Upper lobe of left lung (tissue), 6 donors: ENCODE results near the gene PRKCE. TPM values are rescaled to one million over a fixed set of nuclear protein-coding genes. Genes with fewer than 3 reads are reported as not detected.

Experiments
- ATAC-seq, 2 donors: fragments of 200-7000 bp; cut with Tn5 transposase; one replicate each; pipeline ENCODE4 v1.9.1; 2022; ENCODE audit warnings: mild to moderate bottlenecking in 2 of 2, moderate library complexity in 2 of 2; ENCODE audit not compliant: low FRiP score in 2 of 2
- DNase-seq, 2 donors: peaks; one replicate each; pipeline ENCODE4 v3.0.0-alpha.2; 2019 to 2020
- H3K27ac ChIP-seq, 4 donors: fragments of 200-600 bp; sonication (generic); one replicate each; pipeline ENCODE4 v1.5.1; 2016 to 2019
- H3K27me3 ChIP-seq, 4 donors: fragments of 200-600 bp; sonication (generic); one replicate each; pipeline ENCODE4 v1.5.1; 2017 to 2019
- H3K36me3 ChIP-seq, 4 donors: fragments of 200-600 bp; sonication (generic); one replicate each; pipeline ENCODE4 v1.5.1; 2016 to 2019
- H3K4me1 ChIP-seq, 4 donors: fragments of 200-600 bp; sonication (generic); one replicate each; pipeline ENCODE4 v1.5.1; 2018 to 2019
- H3K4me3 ChIP-seq, 4 donors: fragments of 200-600 bp; sonication (generic); one replicate each; pipeline ENCODE4 v1.5.1; 2017 to 2019; ENCODE audit warnings: mild to moderate bottlenecking in 2 of 4, moderate library complexity in 1 of 4
- H3K9me3 ChIP-seq, 4 donors: fragments of 200-600 bp; sonication (generic); one replicate each; pipeline ENCODE4 v1.5.1; 2018 to 2019
- CTCF ChIP-seq, 6 experiments: fragments of 450-650 bp in 4 of 6; fragments of 200-600 bp in 2 of 6; sonication (generic) in 2 of 6; IDR thresholded peaks; one replicate each; pipeline ENCODE4 v1.5.1; 2016 to 2019; ENCODE audit warnings: antibody characterized with exemption in 6 of 6
- EP300 ChIP-seq, 4 donors: sonication (generic); formaldehyde crosslinking; IDR thresholded peaks; one replicate each; pipeline ENCODE4 v1.5.1; 2017; ENCODE audit warnings: antibody characterized with exemption in 4 of 4, control low read depth in 2 of 4
- POLR2A ChIP-seq, 4 donors: fragments of 450-650 bp; IDR thresholded peaks; one replicate each; pipeline ENCODE4 v1.5.1; 2016 to 2017; ENCODE audit warnings: antibody characterized with exemption in 4 of 4, mild to moderate bottlenecking in 2 of 4
- POLR2AphosphoS5 ChIP-seq, 2 donors: sonication (generic); formaldehyde crosslinking; IDR thresholded peaks; one replicate each; pipeline ENCODE4 v1.5.1; 2017; ENCODE audit warnings: antibody characterized with exemption in 2 of 2
- WGBS, 2 donors: methylation state at CpG; one replicate each; pipeline ENCODE4 v1.1.5; 2017 to 2018; 5-methylcytosine and 5-hydroxymethylcytosine counted together
- total RNA-seq, 6 donors: library from RNA; depleted of rRNA in 4 of 6; stranded (reverse); fragments of >200 nt in 4 of 6; gene quantifications; one replicate each; pipeline versions ENCODE4 v1.1.0 to v1.2.1, GENCODE V29; 2016 to 2021
- donor health status: DM: no; HTN: no; CAD: no; lungs with moderate emphysema.
- donor health status: DM: no; HTN: yes; CAD: no; lungs with severe emphysema.

Gene PRKCE
- total RNA-seq, 6 donors from 2014 or later: 54.9 to 124 (median 75.6) TPM

GRCh38 chr2:46143429-46144132 is 492.1 kb downstream of the PRKCE start:
- Histone ChIP-seq H3K9me3 (no peaks in the 10 kb centered on the region), H3K4me3 (no peak overlapping the region), H3K36me3 (peaks cover 0 to 42% (median 8%) of the 10 kb centered on the region in 4 donors), H3K27ac (peak overlapping the region in 3 of 4 donors; percentile 3 to 55 (median 32)), H3K27me3 (no peaks in the 10 kb centered on the region), H3K4me1 (peaks cover 9 to 36% (median 25%) of the 10 kb centered on the region in 4 donors)
- ATAC-seq (no peak), DNase-seq (no peak)
- TF ChIP-seq POLR2AphosphoS5 (IDR thresholded peaks at IDR 0.05) (no peak), CTCF (IDR thresholded peaks at IDR 0.05) (no peak), POLR2A (IDR thresholded peaks at IDR 0.05) (no peak), EP300 (IDR thresholded peaks at IDR 0.05) (no peak)
- 90 to 94% methylated on average over 8 to 9 of the region's 9 CpGs for WGBS, 2 donors

GRCh38 chr2:46144133-46144800 is 492.8 kb downstream of the PRKCE start:
- ATAC-seq (no peak), DNase-seq (no peak)
- Histone ChIP-seq H3K27me3 (no peaks in the 10 kb centered on the region), H3K36me3 (peaks cover 0 to 42% (median 8%) of the 10 kb centered on the region in 4 donors), H3K4me1 (peaks cover 9 to 36% (median 25%) of the 10 kb centered on the region in 4 donors), H3K4me3 (no peak overlapping the region), H3K27ac (peak overlapping the region in 1 of 4 donors; percentile 55), H3K9me3 (no peaks in the 10 kb centered on the region)
- WGBS, 2 donors: 84 to 94% methylated on average over 6 of the region's 6 CpGs
- TF ChIP-seq EP300 (IDR thresholded peaks at IDR 0.05) (no peak), CTCF (IDR thresholded peaks at IDR 0.05) (no peak)

GRCh38 chr2:46145017-46145416 is 493.5 kb downstream of the PRKCE start:
- ATAC-seq (no peak), DNase-seq (no peak)
- Histone ChIP-seq H3K9me3 (no peaks in the 10 kb centered on the region), H3K27ac (peak overlapping the region in 2 of 4 donors; percentile 14 to 44), H3K27me3 (no peaks in the 10 kb centered on the region), H3K36me3 (peaks cover 0 to 42% (median 8%) of the 10 kb centered on the region in 4 donors), H3K4me1 (peaks cover 9 to 36% (median 25%) of the 10 kb centered on the region in 4 donors), H3K4me3 (no peak overlapping the region)
- TF ChIP-seq CTCF (IDR thresholded peaks at IDR 0.05) (no peak), POLR2A (IDR thresholded peaks at IDR 0.05) (no peak), POLR2AphosphoS5 (IDR thresholded peaks at IDR 0.05) (no peak), EP300 (IDR thresholded peaks at IDR 0.05) (no peak)
- 92 to 94% methylated on average over 5 of the region's 5 CpGs for WGBS, 2 donors

GRCh38 chr2:46145840-46146239 is 494.4 kb downstream of the PRKCE start:
- TF ChIP-seq POLR2AphosphoS5 (IDR thresholded peaks at IDR 0.05) (no peak), CTCF (IDR thresholded peaks at IDR 0.05) (no peak)
- peaks cover 0 to 42% (median 10%) of the 10 kb centered on the region in 4 donors for H3K36me3 ChIP-seq
- peak overlapping the region in 2 of 4 donors; percentile 44 for H3K27ac ChIP-seq
- H3K4me1 ChIP-seq: peaks cover 9 to 36% (median 25%) of the 10 kb centered on the region in 4 donors
- ATAC-seq (no peak), DNase-seq (no peak)
- H3K4me3 ChIP-seq: no peak overlapping the region
- H3K27me3 ChIP-seq: no peaks in the 10 kb centered on the region
- no peaks in the 10 kb centered on the region for H3K9me3 ChIP-seq
